GM12873 (cell line): ENCODE measurements around the gene JAGN1.

ENCODE experiments used
- CTCF ChIP-seq: IDR thresholded peaks from 2 replicates; pipeline ENCODE4 v1.5.1; 2012; ENCODE audit warnings: low read depth, mild to moderate bottlenecking, moderate library complexity, low read length, control low read depth; ENCODE audit not compliant: insufficient read depth; ENCODE audit errors: missing control alignments

Gene JAGN1

GRCh38 chr3:9916734-9917680 lies 26.6 kb downstream of the JAGN1 start, which contains the start of gene IL17RC:
Gene IL17RC, plus strand, starts transcription at chr3:9917098. Its CDS starts 218 bp downstream, at chr3:9917316.
- no peak for TF ChIP-seq CTCF

- TF ChIP-seq CTCF: no peak
Measured at GRCh38 chr3:9917820-9918219, 27.4 kb downstream of the JAGN1 start.

GRCh38 chr3:9918261-9919038 lies 28.0 kb downstream of the JAGN1 start:
- TF ChIP-seq CTCF: no peak

- TF ChIP-seq CTCF: no peak
Measured at GRCh38 chr3:9928158-9928557, 37.7 kb downstream of the JAGN1 start.

GRCh38 chr3:9930804-9931418 lies 40.5 kb downstream of the JAGN1 start:
- TF ChIP-seq CTCF: peak; percentile 21

GRCh38 chr3:9932535-9932842 lies 42.1 kb downstream of the JAGN1 start:
- TF ChIP-seq CTCF: no peak
